ENCODE measurements around the gene UST.
"Not testable (repeated sequence)": the region's sequence is repeated elsewhere in the genome, so short reads cannot be mapped to it uniquely, and the experiment has no call there.

Gene UST

DNA sequence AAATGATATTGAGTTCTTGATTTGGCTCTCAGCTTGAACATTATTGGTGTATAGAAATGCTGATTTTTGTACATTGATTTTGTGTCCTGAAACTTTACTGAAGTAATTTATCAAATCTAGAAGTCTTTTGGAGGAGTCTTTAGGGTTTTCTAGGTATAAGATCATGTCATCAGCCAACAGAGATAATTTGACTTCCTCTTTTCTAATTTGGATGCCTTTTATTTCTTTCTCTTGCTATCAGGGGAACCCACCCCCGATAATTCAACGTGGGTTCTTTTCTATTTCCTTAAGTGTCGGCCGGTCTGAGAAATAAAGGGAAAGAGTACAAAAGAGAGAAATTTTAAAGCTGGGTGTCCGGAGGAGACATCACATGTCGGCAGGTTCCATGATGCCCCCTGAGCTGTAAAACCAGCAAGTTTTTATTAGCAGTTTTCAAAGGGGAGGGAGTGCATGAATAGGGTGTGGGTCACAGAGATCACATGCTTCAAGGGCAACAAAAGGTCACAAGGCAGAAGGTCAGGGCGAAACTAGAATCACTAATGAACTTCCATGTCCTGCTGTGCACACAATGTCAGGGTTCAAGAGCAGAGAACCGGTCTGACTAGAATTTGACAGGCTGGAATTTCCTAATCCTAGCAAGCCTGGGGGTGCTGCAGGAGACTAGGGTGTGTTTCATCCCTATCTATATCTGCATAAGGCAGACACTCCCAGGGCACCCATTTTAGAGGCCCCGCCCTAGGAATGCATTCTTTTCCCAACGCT lies 17.6 kb downstream of the UST start:
- in situ Hi-C loops (cut with HindIII; ENCODE audit: low sequenced_read_pairs), result not testable (repeated sequence)

DNA sequence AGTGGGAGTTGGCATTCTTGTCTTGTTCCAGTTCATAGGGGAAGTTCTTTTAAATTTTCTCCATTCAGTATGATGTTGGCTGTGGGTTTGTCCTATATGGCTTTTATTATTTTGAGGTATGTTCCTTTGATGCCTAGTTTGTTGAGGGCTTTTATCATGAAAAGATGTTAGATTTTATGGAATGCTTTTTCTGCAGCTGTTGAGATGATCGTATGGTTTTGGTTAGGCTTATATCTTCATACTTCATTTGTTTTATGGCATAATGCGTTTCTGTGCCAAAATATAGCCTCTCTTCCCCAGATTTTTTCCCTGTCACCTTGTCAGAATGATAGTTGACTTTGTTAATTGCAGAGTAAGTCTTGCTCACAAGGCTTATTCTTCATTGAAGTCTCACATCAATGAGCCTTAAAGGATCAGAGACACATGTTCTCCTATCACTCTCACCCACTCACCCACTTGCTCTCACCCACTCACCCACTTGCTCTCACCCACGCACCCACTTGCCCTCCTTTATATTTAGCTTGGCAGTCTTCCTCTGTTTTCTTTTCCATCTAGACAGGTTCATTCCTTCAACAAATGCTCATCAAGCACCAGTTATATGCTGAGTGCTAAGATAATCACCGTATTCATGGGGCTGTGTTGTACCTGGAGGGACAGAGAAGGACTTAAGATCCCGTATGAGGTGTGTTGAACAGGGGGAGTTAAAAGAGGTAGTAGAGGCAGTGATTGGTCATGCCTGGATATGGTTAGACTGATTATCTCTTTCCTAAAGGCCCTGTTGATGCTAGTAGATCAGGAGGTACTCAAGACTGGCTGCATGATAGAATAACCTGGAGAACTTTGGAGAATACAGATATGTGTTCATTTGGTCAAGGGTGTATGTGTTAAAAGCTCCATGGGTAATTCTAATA lies 19.3 kb downstream of the UST start:
- in situ Hi-C loops (cut with HindIII; ENCODE audit: low sequenced_read_pairs), result no loop called here

DNA sequence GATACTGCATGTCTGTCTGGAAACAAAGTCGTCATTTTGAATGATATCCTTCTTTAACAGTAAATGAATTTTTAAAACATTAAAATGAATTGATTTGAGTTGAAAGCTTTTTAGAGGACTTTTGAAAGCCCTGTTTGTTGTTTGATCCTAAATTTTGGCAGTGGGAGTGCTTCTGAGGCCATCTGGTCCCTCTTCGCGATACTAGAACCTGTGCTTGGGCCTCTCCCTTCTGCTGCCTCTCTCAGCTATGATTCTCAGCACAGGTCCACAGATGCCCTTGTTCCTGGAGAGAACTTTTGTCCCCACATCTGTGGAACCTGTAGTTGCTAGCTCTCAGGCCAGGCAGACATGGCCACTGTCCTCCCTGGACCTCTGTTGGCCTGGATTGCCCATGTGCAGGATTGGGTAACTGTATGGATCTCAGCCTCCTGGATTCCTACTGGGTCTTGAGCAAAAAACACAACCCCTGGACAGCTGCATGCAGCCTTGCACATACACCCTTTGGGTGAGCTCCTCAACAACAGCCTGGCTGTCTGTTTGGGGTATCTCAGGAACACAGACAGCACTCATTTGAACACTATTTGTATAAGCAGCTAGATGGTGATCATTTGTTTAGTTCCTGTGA lies 21.9 kb downstream of the UST start:
- in situ Hi-C loops (cut with HindIII; ENCODE audit: low sequenced_read_pairs), result no loop called here

DNA sequence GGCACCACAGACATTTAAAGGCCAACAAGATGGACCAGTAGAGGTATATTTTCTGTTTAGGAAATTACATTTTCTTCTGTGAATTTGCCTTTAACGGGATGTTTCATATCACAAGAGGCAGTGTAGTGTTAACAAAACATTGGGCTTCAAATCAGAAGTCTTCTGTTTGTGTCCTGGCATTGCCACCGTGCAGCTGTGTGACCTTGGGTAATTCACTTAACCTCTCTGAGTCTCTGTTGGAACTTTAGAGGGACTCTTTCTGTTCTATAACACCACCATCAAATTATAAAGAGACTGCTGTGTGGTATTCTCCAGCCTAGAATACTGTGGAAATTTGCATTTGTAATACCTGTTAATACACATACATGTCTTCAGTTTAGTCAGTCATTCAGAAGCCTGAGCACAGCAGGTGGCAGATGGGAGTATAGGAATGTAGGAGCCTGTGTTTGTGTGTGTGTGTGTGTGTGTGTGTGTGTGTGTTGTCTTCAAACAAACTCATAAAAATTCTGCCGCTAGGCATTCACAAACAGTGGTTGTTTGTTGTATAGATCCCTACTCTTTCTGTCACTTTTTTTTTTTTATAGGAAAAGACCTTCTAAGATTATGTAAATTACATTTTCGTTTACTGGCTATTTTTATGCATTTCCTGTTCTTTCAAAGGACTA lies 22.6 kb downstream of the UST start:
- in situ Hi-C loops (cut with HindIII; ENCODE audit: low sequenced_read_pairs), result no loop called here

DNA sequence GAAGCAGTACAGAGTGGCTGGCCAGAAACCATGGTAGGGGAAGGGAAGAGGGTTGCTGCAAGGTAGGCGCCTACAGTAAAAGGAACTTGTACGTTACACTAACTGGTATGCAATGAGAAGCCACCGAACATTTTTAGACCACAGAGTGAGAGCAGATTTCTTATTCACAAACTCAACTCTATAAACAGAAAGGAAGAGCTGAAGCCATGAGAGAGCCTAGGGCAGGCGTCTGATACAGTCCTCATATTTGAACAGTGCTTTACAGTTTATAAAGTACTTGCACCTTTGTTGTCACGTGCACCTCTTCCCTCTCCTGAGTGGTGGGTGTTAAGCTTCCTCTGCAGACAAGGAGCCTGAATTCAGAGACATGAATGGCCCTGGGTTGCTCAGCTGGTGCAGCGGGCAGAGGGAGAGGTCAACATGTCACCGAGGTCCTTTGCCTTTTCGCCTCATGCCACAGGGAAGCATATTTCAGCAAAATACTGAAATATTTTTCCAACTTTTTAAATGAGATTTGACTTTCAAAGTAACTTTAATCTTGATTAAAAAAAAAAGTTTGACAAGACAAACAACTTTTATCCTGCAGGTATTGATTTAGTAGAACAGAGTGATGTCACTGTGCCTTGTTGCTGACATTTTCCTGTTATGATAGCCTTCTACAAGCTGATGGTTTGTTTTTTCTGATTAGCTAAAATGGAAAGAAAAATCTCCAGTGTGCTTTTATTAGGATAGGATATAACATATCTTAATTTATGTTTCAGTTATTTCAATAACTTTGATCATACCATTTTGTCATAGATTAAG lies 23.8 kb downstream of the UST start:
- in situ Hi-C loops (cut with HindIII; ENCODE audit: low sequenced_read_pairs), result no loop called here

DNA sequence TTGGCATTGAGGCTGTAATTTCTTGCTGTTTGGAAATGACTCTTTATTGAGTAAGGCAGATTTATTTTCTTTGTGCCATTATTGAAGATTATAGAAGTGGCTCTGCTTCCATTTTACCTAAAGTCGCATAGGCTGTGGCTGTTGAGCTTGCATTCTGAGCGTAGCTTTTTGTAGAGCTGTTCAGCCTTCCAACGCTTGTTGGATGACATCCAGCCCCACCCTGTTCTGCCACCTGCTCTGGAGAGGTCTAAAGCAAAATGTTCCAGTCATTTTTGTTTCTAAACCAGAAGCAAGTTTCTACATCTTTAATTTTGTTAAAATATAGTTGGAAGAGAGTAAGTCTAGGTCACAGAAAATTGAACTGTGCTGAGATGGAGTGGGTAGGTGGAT lies 24.4 kb downstream of the UST start:
- in situ Hi-C loops (cut with HindIII; ENCODE audit: low sequenced_read_pairs), result no loop called here

DNA sequence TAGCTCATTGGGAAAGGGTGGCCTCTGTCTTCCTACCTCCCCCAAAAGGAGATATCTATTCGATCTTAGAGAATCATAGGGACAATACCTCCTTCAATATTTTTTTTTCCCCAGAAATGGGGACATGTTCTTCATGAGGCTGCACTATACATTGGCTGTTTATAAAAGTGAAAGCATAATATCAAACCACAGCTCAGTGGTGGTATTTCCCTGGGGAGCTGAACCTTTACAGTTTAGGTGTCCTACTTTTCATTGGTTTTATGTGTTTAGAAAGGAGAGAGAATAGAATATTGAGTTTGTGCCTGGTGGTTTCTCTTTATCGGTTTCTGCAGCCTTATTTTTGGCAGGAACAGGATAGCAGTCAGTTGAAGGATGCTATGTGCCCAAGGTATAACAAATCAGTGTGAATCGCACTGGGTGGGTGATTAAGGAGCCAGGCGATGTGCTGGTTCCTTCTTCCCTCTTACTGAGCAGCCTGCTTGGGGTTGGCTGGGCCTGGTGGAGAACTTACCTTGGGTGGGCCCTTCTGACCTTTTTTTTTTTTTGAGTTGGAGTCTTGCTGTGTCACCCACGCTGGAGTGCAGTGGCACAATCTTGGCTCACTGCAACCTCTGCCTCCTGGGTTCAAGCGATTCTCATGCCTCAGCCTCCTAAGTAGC lies 25.2 kb downstream of the UST start:
- in situ Hi-C loops (cut with HindIII; ENCODE audit: low sequenced_read_pairs), result no loop called here

DNA sequence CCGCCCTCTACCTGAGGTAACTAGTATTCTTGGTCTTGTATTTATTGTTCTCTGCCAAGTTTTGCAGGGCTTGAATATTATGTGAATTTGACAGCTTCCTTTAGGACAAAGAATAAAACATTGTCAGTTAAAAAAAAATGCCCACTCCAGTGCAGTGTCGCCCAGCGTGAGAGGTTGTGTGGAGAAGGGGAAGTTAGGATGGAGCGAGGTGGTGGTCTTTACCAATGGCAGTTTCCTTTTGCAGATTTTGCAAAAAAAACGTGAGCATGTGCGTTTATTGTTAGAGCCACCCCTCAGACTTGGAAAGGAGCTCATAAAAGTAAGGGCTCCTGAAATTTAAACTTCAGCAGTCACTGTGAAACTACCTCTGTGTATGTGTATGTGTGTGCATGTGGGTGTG lies 28.3 kb downstream of the UST start:
- in situ Hi-C loops (cut with HindIII; ENCODE audit: low sequenced_read_pairs), result no loop called here

DNA sequence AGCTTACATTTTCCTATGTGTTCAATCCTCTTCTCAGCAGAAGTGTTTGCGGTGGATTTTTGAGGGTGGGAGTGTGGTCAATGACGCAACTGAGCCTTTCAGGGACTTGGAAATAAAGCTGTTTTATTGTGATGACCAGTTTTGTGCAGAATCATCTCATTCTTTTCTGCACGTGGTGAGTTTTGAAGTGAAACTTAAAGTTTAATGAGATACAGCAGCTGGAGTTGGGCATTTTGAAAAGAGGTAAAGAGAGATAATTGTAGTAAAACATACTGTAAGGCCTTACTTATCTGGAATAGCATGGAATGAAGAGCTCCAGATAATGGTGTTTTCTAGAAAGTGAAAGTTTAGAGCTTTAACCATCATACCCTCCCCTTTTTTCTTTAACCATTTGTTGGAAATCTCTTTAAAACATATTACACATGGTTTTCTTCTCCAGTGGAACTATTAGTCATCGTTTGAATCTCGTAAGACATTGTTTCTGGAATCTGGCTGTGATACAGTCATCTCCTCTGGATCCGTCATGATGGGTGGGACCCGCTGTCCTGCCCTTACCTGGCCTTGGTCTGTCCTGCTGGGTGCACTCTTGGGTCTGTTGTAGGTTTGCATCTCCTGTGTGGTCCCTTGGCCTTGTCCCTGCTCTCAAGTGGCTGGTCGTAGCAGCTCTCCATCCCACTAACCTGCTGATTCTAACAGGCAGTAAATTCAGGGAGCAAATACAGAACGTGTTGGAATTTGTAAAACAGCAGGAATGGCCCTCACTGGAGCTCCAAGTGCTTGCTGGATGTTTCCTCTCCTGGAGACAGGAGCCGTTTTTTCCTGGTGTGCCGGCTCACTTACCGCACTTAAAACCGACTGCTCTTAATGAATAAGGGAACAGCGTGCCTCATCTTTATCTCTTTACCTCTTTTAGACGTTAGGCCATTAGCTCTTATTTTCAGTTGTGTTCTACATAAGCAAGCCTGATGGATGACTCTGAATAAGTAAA lies 29.8 kb downstream of the UST start:
- in situ Hi-C loops (cut with HindIII; ENCODE audit: low sequenced_read_pairs), result no loop called here

DNA sequence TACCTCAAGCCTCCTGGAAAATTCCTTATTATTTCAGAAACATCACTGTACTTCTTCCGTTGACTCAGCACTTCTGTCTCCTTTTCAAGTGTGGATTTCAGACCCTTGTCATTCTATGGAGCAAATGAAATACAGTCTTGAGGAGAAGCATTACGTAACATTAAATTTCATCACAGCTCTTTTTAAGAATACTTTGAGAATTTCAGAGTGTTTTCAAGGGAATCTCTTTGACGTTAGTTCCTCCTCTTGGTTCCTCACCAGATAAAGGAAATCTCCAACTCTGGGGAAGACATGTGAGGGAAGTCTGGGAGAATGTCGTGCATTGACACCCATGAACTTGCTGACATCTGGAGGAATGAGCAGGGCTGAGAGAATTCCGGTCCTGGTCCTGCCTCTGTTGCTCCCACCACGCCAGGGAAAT lies 32.3 kb downstream of the UST start:
- in situ Hi-C loops (cut with HindIII; ENCODE audit: low sequenced_read_pairs), result no loop called here

DNA sequence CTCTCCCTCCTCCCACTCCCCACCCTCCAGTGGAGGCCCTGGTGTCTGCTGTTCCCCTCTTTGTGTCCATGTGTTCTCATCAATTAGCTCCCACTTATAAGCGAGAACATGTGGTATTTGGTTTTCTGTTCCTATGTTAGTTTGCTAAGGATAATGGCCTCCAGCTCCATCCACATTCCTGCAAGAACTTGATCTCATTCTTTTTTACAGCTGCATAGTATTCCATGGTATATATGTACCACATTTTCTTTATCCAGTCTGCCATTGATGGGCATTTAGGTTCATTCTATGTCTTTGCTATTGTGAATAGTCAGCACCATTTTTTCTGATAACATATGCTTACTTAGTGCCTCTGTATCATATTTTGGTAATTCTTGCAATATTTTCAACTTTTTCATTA lies 33.6 kb downstream of the UST start:
- in situ Hi-C loops (cut with HindIII; ENCODE audit: low sequenced_read_pairs), result not testable (repeated sequence)

DNA sequence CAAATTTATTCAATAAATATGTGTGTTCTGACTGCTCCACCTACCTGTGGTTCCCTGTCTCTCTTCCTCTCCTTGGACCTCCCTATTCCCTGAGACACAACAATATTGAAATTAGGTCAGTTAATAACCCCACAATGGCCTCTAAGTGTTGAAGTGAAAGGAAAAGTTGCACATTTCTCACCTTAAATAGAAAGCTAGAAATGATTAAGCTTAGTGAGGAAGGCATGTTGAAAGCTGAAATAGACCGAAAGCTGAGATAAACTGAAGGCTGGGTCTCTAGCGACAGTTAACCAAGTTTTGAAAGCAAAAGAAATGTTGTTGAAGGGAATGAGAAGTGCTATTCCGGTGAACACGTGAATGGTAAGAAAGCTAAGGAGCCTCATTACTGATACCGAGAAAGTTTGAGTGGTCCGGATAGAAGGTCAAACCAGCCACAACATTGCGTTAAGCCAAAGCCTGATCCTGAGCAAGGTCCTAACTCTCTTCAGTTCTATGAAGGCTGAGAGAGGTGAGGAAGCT lies 34.1 kb downstream of the UST start:
- in situ Hi-C loops (cut with HindIII; ENCODE audit: low sequenced_read_pairs), result no loop called here

DNA sequence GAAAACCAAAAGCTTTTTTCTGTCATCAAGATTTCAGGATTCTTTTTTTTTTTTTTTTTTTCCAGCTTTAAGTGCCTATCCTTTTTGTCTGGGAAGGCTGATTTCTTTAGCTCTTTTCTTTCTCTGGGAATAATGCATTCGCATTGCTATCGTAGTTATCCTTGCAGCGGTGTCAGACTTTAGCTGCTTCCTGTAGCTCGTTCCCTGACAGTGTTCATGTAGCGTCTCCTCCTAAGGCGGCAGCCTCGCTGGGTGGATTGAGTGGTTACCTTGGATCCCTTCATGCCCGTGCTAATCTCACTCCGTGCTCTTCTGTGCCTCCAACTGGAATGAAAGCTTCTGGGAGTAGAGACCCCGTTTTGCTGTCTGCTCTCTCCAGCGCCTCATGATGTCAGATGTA lies 43.1 kb downstream of the UST start:
- in situ Hi-C loops (cut with HindIII; ENCODE audit: low sequenced_read_pairs), result no loop called here

DNA sequence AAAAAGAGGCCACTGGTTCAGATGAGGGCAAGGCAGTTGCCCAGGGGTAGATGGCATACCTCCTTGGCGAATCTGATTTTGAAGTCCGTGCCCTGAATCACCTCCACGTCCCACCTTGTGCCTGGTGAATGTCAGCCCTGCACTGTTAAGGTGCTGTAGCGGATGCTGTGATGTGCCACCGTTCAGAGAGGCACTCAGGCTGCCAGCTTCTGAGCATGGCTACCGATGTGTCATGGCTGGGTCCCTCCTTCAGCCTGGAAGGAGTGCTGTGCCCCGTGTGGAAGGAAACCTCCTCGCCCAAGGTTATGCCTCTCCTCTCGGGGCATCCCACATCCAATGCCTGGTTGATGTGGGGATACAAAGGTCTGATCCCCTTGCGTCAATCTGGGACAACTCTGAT lies 43.6 kb downstream of the UST start:
- in situ Hi-C loops (cut with HindIII; ENCODE audit: low sequenced_read_pairs), result no loop called here

DNA sequence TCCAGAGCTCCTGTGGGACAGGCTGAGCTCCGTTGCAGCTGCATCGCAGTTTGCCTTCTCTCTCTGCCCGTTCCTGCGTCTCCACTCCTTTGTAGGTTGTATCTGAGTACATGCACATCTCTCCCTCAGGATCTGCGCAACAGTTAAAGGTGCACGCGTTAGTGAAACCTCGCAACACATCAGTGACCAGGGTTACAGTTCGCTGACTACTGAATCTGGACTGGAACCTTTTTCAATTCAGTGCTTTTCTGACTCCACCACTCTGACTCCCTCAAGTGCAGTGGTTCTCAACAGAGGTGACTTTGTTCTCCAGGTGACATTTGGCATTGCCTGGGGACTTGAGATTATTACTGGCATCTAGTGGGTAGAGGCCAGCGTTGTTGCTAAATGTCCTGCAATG lies 44.0 kb downstream of the UST start:
- in situ Hi-C loops (cut with HindIII; ENCODE audit: low sequenced_read_pairs), result no loop called here

DNA sequence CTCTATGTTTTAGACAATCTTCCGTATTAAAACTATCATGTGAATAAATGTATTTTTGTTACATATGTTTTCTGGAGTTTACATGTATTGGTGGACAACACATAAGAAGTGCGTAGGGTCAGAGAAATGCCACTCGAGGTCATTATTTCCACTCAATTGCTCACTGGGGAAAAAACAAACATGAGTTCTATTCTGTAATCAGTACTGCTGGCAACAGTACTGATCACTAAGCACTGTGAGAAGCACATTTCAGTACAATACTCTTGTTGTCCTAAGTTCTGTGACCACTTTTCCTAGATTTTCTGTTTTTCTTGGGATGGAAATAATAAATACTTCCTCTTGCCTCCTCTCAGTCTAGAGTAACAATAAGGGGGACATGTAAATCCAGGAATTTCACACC lies 44.5 kb downstream of the UST start:
- in situ Hi-C loops (cut with HindIII; ENCODE audit: low sequenced_read_pairs), result no loop called here

DNA sequence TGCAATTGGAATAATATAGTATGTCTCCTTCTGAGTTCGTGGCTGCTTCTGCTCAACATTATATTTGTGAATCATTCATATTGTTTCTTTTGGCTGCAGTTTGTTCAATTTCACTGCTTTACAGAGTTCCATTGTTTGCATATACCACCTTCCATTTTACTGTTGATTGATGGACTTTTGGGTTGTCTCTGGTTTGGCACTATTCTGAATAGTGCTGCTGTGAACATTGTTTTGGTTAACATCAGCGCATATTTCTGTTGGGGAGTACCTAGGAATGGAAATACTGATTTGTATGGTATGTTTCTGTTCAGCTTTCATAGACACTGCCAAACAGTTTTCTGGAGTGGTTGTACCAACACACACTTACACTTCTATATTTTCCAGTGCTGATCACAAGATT lies 46.9 kb downstream of the UST start:
- in situ Hi-C loops (cut with HindIII; ENCODE audit: low sequenced_read_pairs), result no loop called here

DNA sequence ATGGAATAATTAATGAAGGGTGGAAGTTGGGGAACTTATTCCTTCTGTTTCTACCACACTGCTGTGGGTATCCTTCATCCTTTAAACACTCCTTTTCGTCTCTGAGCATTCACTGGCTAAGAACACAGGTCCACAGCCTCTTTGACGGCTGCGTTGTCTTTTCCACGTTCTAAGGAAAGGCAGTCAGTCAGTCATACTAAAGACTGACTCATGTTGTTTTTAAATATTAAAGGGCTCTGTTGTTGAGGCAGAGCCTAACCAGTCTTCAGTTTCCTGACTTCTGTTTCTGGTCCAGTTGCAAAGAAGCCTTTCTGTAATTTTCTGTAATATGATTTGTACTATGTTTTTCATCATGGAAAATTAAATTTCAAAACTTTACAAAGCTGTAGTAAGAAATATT lies 48.0 kb downstream of the UST start:
- in situ Hi-C loops (cut with HindIII; ENCODE audit: low sequenced_read_pairs), result no loop called here

DNA sequence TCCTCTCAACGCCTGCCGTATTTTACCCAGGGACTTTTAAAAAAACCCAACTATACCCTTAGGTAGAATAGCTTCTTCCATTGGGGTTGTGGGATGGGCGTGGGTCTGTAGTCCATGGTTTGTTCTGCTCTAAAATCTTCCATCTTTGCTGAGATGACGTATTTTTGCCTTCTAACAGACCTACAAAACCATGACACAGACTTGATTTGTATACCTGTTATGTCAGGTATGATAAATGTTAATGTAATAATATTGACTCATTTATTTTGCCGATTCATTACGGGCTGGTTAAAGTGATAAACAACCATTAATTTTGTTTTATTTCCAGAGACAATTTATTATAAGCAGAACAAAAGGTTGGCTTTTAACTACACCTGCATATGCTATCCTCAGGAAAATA lies 48.7 kb downstream of the UST start:
- in situ Hi-C loops (cut with HindIII; ENCODE audit: low sequenced_read_pairs), result no loop called here

Data from DLD1 (cell line).